PFSK-1 (cell line): ENCODE results near the gene SATB1.

Experiments
- FOXP2 ChIP-seq: optimal IDR thresholded peaks from 2 replicates; pipeline ENCODE3; 2011; ENCODE audit warnings: borderline replicate concordance, control low read depth, inconsistent platforms; ENCODE audit not compliant: insufficient read depth; ENCODE audit errors: extremely low read length, extremely low read depth
- POLR2AphosphoS5 ChIP-seq: IDR thresholded peaks from 2 replicates; pipeline ENCODE4 v1.6.1; 2012; ENCODE audit warnings: low read depth, mild to moderate bottlenecking, control low read depth, low read length, moderate library complexity
- REST ChIP-seq, 2 experiments: IDR thresholded peaks; 2 replicates each; pipeline versions ENCODE4 v1.6.1 to v1.8.0; 2011 to 2012; ENCODE audit warnings: low read depth in 2 of 2, low read length in 2 of 2, control low read depth in 1 of 2, inconsistent platforms in 1 of 2, mild to moderate bottlenecking in 1 of 2, moderate library complexity in 1 of 2; ENCODE audit not compliant: insufficient read depth in 1 of 2
- SIN3A ChIP-seq: IDR thresholded peaks from 2 replicates; pipeline ENCODE4 v1.6.1; 2012; ENCODE audit warnings: mild to moderate bottlenecking, low read length, moderate library complexity, borderline replicate concordance; ENCODE audit not compliant: insufficient read depth
- TAF1 ChIP-seq: IDR thresholded peaks from 2 replicates; pipeline ENCODE4 v1.6.1; 2012; ENCODE audit warnings: low read length, control low read depth, borderline replicate concordance; ENCODE audit not compliant: insufficient read depth

DNA sequence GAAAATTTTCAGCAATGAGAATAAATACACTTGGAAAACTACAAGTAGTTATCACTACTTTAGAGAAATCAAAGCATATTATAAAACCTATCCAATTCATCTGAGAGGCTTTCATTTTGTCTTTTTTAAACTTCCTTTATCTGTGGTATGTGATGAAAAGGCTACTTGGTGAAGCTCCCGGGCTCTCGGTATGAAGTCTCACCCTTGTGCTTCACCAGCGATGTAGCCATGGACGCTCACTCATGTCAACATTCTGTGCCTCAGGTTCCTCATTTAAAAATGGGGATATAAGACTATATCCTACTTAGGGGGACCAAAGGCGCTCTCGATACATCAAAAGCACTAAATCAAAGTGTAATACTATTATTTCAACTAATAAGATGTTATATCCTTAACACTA is 14.9 kb downstream of the SATB1 start:
- TF ChIP-seq POLR2AphosphoS5 (no peak), REST (IDR thresholded peaks at IDR 0.05; ENCODE audit: insufficient read depth in 1 of 2, low read depth in 2 of 2, low read length in 2 of 2) (no peak), SIN3A (no peak), FOXP2 (no peak), TAF1 (no peak)
